HG02970 (cell line): ENCODE data around the gene CFAP210.
"Not testable (repeated sequence)": the region's sequence is repeated elsewhere in the genome, so short reads cannot be mapped to it uniquely, and the experiment has no call there.

Experiments used
- ATAC-seq: cut with Tn5 transposase; IDR thresholded peaks from one replicate; pipeline ENCODE4 v1.9.1; 2021; ENCODE audit warnings: mild to moderate bottlenecking, moderate library complexity, moderate number of reproducible peaks; ENCODE audit not compliant: unreplicated experiment, low FRiP score

The CFAP210 gene

DNA sequence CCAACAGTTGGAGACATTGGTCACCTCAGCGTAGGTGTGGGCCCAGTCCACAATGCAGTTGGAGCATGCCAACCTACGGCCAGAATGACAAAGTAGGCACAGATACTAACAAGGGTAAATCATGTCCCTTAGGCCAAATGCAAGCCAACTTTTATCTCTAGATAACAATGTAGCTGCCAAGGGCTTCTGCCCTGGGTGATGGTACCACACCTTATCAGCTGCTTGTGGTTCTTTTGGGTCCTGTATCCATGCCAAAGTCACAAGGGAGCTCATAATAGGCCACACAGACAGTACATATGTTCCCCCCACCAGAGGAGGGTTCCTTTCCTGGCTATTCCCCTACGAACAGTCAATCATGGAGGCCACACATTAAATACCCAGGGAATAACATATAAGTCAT lies 19.1 kb upstream of the CFAP210 start:
- no peak for ATAC-seq

DNA sequence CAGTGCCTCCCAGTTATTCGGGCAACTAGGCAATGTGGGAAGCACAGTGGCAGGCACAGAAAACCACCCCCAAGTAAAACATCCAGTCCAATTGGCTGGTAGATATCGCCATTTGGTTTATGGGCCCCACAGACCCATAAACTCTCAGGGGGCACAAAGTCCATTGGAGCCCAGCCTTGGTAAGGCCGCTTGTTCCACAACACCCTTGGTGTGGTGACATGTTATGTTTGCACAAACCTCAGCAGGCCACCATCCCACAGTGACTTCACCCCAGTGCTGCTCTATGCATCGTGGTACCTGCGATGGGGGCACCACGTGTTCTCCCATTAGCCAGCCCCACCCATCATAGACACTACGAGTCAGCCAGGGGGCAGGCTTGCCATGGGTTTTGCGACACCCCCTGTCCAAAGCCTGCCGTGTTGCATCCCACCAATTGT lies 18.6 kb upstream of the CFAP210 start:
- no peak for ATAC-seq

DNA sequence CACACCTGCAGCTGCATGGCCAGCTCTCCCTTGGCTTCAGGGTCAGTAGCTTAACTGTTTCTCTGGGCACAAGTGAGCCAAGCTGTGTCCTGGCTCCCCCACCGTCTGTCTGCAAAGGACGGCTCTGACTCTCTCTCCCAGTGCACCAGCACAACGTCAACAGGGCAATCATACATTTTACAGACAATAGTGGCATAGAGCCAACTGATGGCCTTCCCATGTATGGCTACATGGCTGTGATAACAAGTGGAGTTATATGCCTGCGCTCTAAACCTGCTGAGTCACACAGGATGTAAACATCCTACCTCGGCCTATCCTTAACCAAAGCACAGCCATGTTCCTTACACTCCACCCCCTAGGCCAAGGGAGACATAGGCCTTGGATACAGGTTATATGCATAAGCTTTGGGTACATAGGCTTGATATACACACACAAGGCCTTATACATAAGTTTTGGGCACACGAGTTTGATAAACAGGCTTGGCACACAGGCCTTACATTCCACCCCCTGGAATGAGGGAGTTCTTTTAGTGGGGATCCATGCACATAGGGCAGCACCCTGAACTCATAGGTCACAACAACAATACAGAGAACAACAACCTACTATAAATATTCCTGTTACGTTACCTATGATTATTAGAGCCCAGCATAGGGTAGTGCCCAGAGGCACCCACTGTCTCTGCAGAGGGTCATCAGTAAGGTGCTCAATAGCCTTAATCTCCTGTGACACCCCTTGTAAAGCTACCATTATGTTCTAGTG lies 17.7 kb upstream of the CFAP210 start:
- no peak for ATAC-seq

DNA sequence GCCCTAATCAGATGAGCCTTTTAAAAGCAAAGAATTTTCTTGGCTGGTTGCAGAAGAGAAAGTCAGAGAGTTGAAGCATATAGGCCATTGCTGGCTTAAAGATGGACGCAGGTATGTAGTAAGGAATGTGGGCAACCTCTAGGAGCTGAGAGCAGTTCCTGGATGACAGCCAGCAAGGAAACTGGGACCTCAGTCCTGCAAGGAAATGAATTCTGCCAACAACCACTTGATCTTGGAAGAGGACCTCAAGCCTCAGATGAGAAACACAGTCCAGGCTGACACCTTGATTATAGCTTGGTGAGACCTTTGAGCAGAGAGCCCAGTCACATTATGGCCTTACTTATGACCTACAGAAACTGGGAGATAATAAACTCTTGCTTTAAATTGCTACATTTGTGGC lies 15.8 kb upstream of the CFAP210 start:
- ATAC-seq = no peak

DNA sequence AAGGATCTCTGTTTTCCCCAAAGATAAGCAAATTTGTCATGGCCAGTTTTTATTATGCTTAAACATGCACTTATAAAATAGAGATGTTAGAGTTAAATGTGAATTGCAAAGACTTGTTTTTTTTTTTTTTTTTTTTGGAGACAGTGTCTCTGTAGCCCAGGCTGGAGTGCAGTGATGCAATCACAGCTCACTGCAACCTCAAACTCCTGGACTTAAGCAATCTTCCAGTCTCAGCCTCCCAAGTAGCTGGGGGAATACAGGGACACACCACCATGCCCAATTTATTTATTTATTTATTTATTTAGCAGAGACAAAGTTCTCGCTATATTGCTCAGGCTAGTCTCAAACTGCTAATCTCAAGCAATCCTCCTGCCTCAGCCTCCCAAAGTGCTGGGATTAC lies 15.1 kb upstream of the CFAP210 start:
- no peak for ATAC-seq

DNA sequence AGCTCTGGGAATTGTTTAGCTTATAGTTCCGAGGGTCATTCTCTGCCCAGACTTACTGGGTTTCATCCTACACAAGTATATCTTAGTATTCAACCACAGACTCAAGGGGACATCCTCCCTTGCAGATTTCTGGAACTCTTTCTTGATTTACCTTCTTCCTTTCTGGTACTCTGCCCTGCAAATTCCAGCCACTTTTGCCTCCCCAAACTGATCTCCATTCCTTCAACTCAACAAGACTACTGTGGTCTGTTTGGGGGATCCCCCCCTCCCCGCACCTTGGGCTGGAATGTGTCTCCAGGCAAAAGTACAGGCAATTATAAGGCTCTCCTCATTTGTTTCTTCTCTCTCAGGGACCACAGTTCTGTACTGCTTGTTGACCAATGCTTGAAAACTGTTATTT lies 13.4 kb upstream of the CFAP210 start:
- no peak for ATAC-seq

DNA sequence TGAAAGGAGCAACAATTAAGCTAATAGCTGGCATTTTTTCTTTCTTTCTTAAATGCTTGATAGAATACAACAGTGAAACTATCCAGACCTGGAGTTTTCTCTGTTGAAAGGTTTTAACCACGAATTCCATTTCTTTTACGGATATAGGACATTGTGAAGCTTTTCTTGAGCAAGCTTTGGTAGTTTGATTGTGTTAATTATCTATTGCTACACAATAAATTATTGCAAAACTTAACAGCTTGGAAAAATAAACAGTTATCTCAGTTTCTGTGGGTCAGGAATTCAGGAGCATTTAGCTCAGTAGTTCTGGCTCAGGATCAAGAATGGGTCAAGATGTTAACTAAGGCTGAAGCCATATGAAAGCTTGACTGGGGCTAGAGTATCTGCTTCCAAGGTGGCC lies 11.7 kb upstream of the CFAP210 start:
- ATAC-seq = no peak

DNA sequence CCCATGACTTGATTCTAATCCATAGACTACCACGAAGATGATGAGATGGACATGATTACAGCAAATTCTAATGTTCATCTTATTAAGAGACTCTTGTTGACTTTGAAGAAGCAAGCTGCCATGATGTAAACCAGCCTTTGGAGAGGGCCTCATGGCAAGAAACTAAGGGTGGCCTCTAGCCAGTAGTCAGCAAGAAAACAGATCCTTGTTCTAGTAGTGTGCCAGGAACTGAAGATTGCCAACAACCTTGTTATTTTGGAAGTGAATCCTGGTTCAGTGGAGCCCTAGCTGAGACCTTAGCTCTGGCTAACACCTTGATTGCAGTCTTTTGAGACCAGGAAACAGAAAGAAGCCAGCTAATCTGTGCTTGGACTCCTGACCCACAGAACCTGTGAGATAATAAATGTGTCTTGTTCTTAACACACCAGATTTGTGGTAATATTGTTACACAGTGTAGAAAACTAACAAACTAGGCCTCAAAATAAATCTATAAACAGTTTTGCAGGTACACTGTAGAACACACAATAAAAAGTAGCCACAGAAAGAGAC lies 10.0 kb upstream of the CFAP210 start:
- no peak for ATAC-seq

DNA sequence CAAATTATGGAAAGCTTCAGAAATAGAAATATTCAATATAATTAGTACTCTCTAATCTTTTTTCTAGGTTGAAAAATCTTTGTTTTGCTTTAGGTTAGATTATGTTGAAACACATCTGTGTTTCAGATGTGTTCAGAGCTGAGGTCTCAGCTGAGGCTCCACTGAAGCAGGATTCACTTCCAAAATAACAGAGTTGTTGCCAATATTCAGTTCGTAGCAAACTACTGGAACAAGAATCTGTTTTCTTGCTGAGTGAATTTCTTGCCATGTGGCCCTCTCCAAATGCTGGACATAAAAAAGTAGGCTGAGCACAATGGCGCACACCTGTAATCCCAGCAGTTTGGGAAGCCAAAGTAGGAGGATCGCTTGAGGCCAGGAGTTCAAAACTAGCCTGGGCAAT lies 8.8 kb upstream of the CFAP210 start:
- no peak for ATAC-seq

DNA sequence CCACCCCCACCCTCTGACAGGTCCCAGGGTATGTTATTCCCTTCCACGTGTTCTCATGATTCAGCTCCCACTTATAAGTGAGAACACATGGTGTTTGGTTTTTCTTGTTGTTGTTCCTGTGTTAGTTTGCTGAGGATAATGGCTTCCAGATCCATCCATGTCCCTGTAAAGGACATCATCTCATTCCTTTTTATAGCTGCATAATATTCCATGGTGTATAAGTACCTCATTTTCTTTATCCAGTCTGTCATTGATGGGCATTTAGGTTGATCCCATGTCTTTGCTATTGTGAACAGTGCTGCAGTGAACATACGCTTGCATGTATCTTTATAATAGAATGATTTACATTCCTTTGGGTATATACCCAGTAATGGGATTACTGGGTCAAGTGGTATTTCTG lies 5.0 kb upstream of the CFAP210 start:
- not testable (repeated sequence) for ATAC-seq

DNA sequence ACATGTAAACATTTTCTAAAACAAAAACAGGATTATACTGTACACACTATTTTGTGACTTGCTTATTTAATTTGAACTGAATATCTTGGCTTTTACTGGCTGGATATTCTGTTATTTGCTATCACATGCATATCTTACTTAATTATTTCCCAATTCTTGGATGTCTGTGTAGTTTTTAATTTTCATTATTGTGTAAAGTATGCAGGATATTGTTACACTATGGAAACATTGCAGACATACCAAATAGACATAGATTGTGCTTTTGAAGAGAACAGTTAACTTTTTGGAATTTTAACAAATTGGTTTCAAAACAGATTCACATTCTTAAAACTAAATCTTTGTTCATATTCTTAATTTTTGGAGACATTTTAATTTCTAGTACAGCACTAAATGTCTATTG lies 2.2 kb upstream of the CFAP210 start:
- ATAC-seq = no peak

DNA sequence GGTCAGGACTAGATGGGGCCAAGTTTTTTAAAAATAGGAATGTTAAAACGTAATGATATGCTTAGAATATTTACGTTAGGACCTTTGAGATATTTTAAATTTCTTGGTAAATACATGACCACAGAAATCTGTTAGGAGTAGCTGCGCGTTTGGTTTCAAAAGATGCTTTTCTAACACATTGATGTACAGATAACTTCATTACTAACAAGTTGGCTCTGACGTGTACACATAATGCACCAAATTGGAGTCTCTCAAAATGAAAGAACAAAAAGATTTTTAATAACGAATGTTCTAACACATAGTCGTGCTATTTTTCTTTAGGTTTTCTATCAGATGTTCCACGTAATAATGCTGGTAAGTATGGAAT lies 672 bp upstream of the CFAP210 start:
- no peak for ATAC-seq

DNA sequence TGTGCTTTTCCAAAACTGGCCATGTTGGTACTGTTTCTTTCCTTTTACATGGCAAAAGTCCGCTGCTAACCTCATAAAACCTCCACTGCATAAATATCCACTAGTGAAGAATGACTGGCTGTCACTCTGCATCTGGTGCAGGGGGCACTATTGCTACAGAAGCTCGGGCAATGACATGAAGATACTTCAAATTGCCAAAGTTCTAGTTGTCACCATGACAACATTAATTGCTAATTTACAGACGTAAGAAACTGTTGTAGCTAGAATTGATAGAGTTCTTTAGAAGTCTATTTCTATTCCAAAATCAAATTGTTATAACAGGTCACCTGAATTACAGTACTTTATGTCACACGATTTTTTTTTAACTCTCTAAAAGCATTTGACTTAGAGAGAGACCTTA lies 845 bp downstream of the CFAP210 start:
- ATAC-seq = no peak

DNA sequence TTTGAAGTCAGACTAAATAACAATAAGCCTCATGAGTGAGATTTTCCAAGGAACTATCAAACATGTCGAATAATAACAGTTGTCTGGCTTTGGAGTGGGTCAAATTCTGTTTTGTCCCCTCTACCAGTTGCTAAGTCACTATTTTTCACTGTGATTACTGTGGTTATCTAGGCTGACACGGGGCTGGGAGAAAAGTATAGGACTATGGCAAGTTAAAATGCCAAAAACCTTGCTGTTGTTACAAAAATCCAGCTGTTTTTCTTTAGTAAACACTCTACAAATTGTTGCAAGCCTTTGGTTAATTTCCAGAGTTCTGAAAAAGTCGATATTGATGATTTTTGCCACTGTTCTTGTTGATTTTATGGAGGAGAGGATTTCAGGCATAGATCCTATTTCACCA lies 1.5 kb downstream of the CFAP210 start:
- no peak for ATAC-seq

DNA sequence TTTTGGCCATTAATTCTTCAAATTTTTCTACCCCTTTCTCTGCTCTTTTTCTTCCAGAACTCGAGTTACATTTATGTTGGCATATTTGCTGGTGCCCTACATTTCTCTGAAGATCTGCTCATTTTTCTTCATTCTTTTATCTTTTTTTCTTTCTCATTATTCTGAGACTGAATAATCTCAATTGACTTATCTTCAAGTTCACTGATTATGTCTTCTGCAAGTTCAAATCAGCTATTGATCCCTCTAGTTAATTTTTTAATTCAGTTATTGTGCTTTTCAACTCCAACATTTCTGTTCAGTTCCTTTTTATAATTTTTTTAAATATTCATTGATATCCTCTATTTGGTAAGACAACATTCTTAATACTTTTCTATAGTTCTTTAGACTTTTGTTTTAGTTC lies 3.2 kb downstream of the CFAP210 start:
- no peak for ATAC-seq

DNA sequence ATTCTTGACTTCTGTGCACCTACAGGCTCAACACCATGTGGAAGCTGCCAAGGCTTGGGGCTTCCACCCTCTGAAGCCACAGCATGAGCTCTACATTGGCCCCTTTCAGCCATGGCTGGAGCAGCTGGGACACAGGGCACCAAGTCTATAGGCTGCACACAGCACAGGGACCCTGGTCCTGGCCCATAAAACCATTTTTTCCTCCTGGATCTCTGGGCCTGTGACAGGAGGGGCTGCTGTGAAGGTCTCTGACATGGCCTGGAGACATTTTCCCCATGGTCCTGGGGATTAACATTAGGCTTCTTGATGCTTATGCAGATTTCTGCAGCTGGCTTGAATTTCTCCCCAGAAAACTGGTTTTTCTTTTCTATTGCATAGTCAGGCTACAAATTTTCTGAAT lies 6.3 kb downstream of the CFAP210 start:
- not testable (repeated sequence) for ATAC-seq

DNA sequence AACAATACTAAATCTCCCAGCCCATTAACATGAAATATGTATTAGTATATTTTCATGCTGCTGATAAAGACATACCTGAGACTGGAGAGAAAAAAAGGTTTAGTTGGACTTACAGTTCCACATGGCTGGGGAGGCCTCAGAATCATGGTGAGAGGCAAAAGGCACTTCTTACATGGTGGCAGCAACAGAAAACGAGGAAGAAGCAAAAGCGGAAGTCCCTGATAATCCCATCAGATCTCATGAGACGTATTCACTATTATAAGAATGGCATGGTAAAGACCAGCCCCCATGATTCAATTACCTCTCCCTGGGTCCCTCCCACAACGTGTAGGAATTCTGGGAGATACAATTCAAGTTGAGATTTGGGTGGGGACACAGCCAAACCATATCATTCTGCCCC lies 7.4 kb downstream of the CFAP210 start:
- not testable (repeated sequence) for ATAC-seq

DNA sequence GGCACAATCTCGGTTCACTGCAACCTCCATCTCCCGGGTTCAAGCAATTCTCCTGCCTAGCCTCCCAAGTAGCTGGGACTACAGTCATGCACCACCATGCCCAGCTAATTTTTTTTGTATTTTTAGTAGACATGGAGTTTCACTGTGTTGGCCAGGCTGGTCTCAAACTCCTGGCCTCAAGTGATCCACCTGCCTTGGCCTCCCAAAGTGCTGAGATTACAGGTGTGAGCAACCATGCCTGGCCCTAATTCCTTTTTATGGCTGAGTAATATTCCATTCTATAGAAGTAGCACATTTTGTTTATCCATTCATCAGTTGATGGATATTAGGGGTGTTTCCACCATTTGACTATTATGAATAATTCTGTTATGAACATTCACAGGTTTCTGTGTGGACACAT lies 9.5 kb downstream of the CFAP210 start:
- ATAC-seq = not testable (repeated sequence)

DNA sequence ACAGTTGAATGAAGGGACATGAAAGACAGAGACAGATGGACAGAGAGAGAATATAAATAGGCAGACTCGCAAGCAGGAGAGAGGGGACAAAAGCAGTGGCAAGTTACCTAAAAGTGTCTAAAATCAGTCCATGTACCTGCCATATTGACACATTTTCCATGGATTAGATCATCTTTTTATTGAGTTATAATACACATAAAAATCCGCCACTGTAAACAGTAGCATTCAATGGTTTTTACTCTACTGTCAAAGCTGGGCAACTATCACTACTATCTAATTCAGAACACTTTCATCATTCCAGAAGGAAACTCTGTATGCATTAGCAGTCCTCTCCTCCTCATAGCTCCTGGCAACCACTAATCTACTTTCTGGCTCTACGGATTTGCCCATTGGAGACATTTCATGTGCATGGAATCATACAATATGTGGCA lies 10.1 kb downstream of the CFAP210 start:
- no peak for ATAC-seq

DNA sequence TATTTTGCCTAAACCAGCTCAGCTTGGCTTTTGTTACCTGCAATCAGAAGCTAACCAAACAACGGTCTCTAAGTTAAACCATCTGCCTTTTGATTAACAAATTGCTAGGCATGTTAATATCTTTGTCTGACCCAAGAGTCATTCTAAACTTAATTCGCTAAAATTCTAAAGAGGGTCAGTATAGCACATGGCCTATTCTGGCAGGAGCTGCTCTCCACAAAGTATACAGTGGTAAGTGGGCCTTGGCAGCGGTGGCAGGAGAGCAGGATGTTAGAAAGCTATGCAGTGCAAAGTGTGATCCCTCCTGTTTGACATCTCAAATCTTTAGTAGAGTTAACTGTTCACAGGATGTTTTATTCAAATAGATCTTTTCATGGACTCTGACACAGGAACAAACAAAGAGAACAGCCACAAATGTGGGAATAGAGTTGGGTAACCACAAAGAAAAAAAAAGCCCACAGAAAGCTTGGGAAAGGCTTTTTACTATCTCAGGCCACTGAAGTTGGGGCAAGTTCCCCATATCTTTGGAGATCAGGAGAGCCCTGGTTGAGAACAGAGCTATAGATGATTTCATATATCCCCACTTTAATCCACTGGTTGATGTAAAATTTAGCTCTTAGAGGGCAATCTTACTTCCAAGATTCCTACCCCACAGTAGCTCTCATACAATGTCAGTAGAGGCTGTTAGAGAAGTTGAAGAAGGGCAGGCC lies 10.6 kb downstream of the CFAP210 start:
- no peak for ATAC-seq

DNA sequence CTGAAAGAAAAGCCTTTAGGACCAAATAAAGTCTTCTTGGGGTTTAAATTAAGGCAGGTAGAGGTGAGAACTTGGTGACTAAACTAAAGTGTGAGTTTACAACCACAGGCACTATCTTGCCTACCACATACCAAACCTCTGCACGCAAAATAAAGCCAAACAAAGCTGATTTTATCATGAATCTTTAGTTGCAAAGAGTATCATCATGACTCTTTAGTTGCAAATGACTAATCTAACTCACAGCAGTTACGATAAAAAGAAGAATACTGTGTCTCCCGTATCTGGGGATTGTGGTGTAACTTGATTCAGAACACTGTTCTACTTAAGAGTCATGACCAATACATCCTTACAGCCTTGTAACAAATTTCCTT lies 11.2 kb downstream of the CFAP210 start:
- no peak for ATAC-seq

DNA sequence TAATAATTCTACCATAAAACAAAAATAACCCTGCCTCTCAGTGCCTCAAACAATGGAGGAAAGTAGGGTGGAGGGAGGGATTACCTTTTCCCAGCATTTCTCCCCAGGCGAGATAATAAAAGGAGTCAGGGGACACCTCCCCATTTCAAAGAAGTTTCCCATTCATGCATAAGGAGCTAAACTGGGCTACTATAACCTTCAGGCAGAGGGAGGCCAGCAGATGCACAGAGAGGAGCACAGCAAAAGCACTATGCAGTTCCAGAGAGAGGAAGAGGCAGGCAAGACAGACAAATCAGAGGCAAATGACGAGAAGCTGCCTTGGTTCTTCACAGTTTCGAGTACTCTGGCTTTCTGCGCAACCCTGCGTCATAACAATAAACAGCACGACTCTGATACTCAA lies 17.4 kb downstream of the CFAP210 start:
- no peak for ATAC-seq
